Esophagus muscularis mucosa (tissue), 4 donors: ENCODE measurements around the gene ASB9.

Experiments used
- EP300 ChIP-seq: sonication (generic); formaldehyde crosslinking; IDR thresholded peaks from one replicate; pipeline ENCODE4 v1.6.1; 2017; ENCODE audit warnings: antibody characterized with exemption
- POLR2A ChIP-seq: fragments of 450-650 bp; IDR thresholded peaks from one replicate; pipeline ENCODE4 v1.6.1; 2017; ENCODE audit warnings: antibody characterized with exemption, moderate library complexity, mild to moderate bottlenecking, low read depth
- POLR2AphosphoS5 ChIP-seq, 2 donors: sonication (generic); formaldehyde crosslinking; IDR thresholded peaks; one replicate each; pipeline ENCODE4 v1.6.1; 2017; ENCODE audit warnings: antibody characterized with exemption in 2 of 2
- TF ChIP-seq, protein P1 (sequence below), 3 experiments: fragments of 200-600 bp in 2 of 3; fragments of 450-650 bp in 1 of 3; sonication (generic) in 2 of 3; IDR thresholded peaks; one replicate each; pipeline ENCODE4 v1.5.1; 2017 to 2019; ENCODE audit warnings: antibody characterized with exemption in 3 of 3, mild to moderate bottlenecking in 2 of 3, moderate library complexity in 1 of 3

DNA sequence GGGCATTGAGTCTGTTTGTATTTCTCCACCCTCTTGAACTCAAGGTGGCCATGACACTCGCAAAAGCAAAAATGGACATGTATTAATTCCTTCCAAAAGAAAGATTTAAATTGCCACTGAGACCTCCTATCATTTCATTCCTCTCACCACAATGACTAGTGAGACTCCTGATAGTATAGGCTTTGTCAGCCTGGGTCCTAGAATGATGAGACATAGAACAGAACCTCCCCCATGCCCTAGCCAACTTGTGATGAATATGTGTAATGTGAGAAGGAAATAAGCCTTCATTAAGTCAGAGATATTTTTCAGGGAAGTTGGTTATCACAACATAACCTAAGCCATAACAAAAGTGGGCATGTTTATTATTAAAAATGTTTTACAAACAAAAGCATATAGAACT lies 62.5 kb downstream of the ASB9 start:
- TF ChIP-seq, protein P1, sequence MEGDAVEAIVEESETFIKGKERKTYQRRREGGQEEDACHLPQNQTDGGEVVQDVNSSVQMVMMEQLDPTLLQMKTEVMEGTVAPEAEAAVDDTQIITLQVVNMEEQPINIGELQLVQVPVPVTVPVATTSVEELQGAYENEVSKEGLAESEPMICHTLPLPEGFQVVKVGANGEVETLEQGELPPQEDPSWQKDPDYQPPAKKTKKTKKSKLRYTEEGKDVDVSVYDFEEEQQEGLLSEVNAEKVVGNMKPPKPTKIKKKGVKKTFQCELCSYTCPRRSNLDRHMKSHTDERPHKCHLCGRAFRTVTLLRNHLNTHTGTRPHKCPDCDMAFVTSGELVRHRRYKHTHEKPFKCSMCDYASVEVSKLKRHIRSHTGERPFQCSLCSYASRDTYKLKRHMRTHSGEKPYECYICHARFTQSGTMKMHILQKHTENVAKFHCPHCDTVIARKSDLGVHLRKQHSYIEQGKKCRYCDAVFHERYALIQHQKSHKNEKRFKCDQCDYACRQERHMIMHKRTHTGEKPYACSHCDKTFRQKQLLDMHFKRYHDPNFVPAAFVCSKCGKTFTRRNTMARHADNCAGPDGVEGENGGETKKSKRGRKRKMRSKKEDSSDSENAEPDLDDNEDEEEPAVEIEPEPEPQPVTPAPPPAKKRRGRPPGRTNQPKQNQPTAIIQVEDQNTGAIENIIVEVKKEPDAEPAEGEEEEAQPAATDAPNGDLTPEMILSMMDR (IDR thresholded peaks at IDR 0.05), result no peak
- TF ChIP-seq POLR2AphosphoS5 (IDR thresholded peaks at IDR 0.05), result no peak
- TF ChIP-seq POLR2A, result no peak
- no peak for TF ChIP-seq EP300
